AG04450 (cell line): ENCODE data around the gene DIPK2A. TPM values are rescaled to one million over a fixed set of nuclear protein-coding genes. Genes with fewer than 3 reads are reported as not detected.

Experiments used
- CTCF ChIA-PET: fragments of 300-600, 350-600 bp; formaldehyde crosslinking; extraction: SDS; loops from one replicate; lab custom pipeline; 2022; ENCODE audit warnings: antibody characterized with exemption, inconsistent platforms; lab: Charles Lee
- POLR2A ChIA-PET: fragments of 350-600 bp; formaldehyde crosslinking; extraction: SDS; loops from one replicate; lab custom pipeline; 2021; ENCODE audit warnings: antibody characterized with exemption, inconsistent platforms; lab: Yijun Ruan, JAX
- DNase-seq: peaks from one replicate; pipeline ENCODE4 v3.0.0-alpha.2; 2011; ENCODE audit warnings: low read depth, low spot score
- H3K27ac ChIP-seq: one replicate; pipeline ENCODE4 v1.5.1; 2012; ENCODE audit warnings: low read depth, low read length, control low read depth
- H3K27me3 ChIP-seq: one replicate; pipeline ENCODE4 v1.6.0; 2012; ENCODE audit warnings: low read length; ENCODE audit not compliant: control insufficient read depth, insufficient read depth
- H3K4me3 ChIP-seq: 2 replicates; pipeline ENCODE4 v1.5.1; 2011; ENCODE audit warnings: mild to moderate bottlenecking, low read depth, low read length, control low read depth
- H3K9me3 ChIP-seq: 2 replicates; pipeline ENCODE4 v1.5.1; 2012; ENCODE audit warnings: low read length; ENCODE audit not compliant: control insufficient read depth, insufficient read depth
- polyA plus RNA-seq: library from polyadenylated mRNA; depleted of rRNA; stranded (reverse); fragments of >200 nt; gene quantifications from 2 replicates; pipeline ENCODE4 v1.2.3, GENCODE V29; 2011
- TF ChIP-seq, protein P1 (sequence below): IDR thresholded peaks from 2 replicates; pipeline ENCODE4 v1.5.1; 2011; ENCODE audit warnings: low read depth, low read length, control low read depth, inconsistent platforms

The DIPK2A gene
- polyA plus RNA-seq, 1 experiment: 13.1 TPM

- POLR2A ChIA-PET: no interaction called here
- TF ChIP-seq, protein P1, sequence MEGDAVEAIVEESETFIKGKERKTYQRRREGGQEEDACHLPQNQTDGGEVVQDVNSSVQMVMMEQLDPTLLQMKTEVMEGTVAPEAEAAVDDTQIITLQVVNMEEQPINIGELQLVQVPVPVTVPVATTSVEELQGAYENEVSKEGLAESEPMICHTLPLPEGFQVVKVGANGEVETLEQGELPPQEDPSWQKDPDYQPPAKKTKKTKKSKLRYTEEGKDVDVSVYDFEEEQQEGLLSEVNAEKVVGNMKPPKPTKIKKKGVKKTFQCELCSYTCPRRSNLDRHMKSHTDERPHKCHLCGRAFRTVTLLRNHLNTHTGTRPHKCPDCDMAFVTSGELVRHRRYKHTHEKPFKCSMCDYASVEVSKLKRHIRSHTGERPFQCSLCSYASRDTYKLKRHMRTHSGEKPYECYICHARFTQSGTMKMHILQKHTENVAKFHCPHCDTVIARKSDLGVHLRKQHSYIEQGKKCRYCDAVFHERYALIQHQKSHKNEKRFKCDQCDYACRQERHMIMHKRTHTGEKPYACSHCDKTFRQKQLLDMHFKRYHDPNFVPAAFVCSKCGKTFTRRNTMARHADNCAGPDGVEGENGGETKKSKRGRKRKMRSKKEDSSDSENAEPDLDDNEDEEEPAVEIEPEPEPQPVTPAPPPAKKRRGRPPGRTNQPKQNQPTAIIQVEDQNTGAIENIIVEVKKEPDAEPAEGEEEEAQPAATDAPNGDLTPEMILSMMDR: no peak
- Histone ChIP-seq H3K27me3 (no peaks in the 10 kb centered on the region), H3K9me3 (no peaks in the 10 kb centered on the region), H3K27ac (no peak overlapping the region), H3K4me3 (no peak overlapping the region)
- CTCF ChIA-PET: no interaction called here
- no peak for DNase-seq
Measured at GRCh38 chr3:143991713-143992112, 20.1 kb downstream of the DIPK2A start.

DNA sequence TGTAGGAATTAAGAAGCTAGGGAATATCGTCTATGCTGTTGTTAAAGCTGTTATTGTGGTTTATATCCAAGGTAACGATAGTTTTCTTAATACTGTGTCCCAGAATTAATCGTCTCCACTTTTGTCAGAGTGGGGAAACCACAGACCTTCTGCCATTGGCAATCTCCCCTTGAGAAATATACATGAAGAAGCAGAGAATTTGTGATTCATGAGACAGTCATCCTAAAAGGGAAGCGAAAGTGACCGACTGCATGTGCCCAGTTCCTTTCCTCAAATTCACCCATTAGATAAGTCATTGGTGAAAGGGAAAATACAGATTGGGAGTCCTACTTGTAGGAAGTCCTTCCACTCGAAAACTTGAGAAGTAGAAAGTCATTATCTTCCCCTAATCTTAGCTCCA, 26.6 kb downstream of the DIPK2A start:
- POLR2A ChIA-PET: no interaction called here
- no peak overlapping the region for H3K4me3 ChIP-seq
- no peak for DNase-seq
- no peaks in the 10 kb centered on the region for H3K9me3 ChIP-seq
- TF ChIP-seq, protein P1: no peak
- H3K27ac ChIP-seq: no peak overlapping the region
- H3K27me3 ChIP-seq: no peaks in the 10 kb centered on the region
- CTCF ChIA-PET: no interaction called here

DNA sequence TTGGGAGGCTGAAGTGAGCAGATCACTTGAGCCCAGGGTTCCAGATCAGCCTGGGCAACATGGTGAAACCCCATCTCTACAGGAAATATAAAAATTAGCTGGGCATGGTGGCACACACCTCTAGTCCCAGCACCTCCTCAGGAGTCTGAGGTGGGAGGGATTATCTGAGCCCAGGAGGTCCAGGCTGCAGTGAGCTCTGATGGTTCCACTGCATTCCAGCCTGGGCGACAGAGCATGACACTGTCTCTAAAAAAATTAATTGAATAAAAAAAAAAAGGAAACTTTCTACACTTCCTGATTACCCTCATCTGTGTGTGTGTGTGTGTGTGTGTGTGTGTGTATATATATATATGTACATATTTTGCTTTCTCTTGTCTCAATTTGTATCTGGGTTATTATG, 31.4 kb downstream of the DIPK2A start:
- DNase-seq: no peak
- TF ChIP-seq, protein P1: no peak
- ChIA-PET CTCF (no interaction called here), POLR2A (no interaction called here)
- H3K27me3 ChIP-seq: no peaks in the 10 kb centered on the region
- H3K4me3 ChIP-seq: no peak overlapping the region
- H3K27ac ChIP-seq: no peak overlapping the region
- H3K9me3 ChIP-seq: no peaks in the 10 kb centered on the region

- H3K27me3 ChIP-seq: no peaks in the 10 kb centered on the region
- no peak for DNase-seq
- CTCF ChIA-PET: no interaction called here
- no peaks in the 10 kb centered on the region for H3K9me3 ChIP-seq
- TF ChIP-seq, protein P1: no peak
- H3K4me3 ChIP-seq: no peak overlapping the region
- no peak overlapping the region for H3K27ac ChIP-seq
- POLR2A ChIA-PET: no interaction called here
Measured at GRCh38 chr3:144010371-144010770, 38.7 kb downstream of the DIPK2A start.

GRCh38 chr3:144011251-144011799, 39.7 kb downstream of the DIPK2A start:
- DNase-seq: no peak
- POLR2A ChIA-PET: no interaction called here
- no peaks in the 10 kb centered on the region for H3K27me3 ChIP-seq
- TF ChIP-seq, protein P1: no peak
- CTCF ChIA-PET: no interaction called here
- H3K9me3 ChIP-seq: no peaks in the 10 kb centered on the region
- no peak overlapping the region for H3K4me3 ChIP-seq
- H3K27ac ChIP-seq: no peak overlapping the region
